Activated CD4-positive, alpha-beta T cell treated with anti-CD3 and anti-CD28 coated beads, Interleukin-2, amount 50 U/mL, for 1 hour (primary cell): ENCODE results near the gene RSPH6A.

Experiments
- DNase-seq: peaks from one replicate; pipeline ENCODE4 v3.0.0-alpha.2; 2020

The RSPH6A gene

GRCh38 chr19:45779231-45780145 lies 35.6 kb downstream of the RSPH6A start:
- DNase-seq = peak; percentile 80

GRCh38 chr19:45778010-45778661 lies 37.0 kb downstream of the RSPH6A start:
- no peak for DNase-seq

- DNase-seq = no peak
Measured at GRCh38 chr19:45777395-45777961, 37.6 kb downstream of the RSPH6A start.

GRCh38 chr19:45774765-45775164 lies 40.3 kb downstream of the RSPH6A start:
- no peak for DNase-seq

GRCh38 chr19:45773384-45773783 lies 41.7 kb downstream of the RSPH6A start:
- no peak for DNase-seq

GRCh38 chr19:45772912-45773311 lies 42.2 kb downstream of the RSPH6A start:
- no peak for DNase-seq

- no peak for DNase-seq
Measured at GRCh38 chr19:45772130-45772840, 42.8 kb downstream of the RSPH6A start.

- no peak for DNase-seq
Measured at GRCh38 chr19:45771311-45771933, 43.7 kb downstream of the RSPH6A start.

GRCh38 chr19:45770192-45771101 lies 44.7 kb downstream of the RSPH6A start:
- DNase-seq = peak; percentile 88

- peak; percentile 53 for DNase-seq
Measured at GRCh38 chr19:45769821-45770191, 45.3 kb downstream of the RSPH6A start.

GRCh38 chr19:45768984-45769782 lies 45.9 kb downstream of the RSPH6A start, which contains the start of gene SIX5:
SIX5 (minus strand) TSS chr19:45769252; CDS start chr19:45768844, 408 bp downstream.
- peak; percentile 93 for DNase-seq

GRCh38 chr19:45768655-45768983 lies 46.5 kb downstream of the RSPH6A start:
- peak; percentile 28 for DNase-seq

GRCh38 chr19:45767881-45768654 lies 47.0 kb downstream of the RSPH6A start:
- DNase-seq = no peak

GRCh38 chr19:45767410-45767880 lies 47.7 kb downstream of the RSPH6A start:
- no peak for DNase-seq

- DNase-seq = no peak
Measured at GRCh38 chr19:45766869-45767346, 48.2 kb downstream of the RSPH6A start.

- no peak for DNase-seq
Measured at GRCh38 chr19:45766296-45766868, 48.7 kb downstream of the RSPH6A start.

- no peak for DNase-seq
Measured at GRCh38 chr19:45765702-45766295, 49.3 kb downstream of the RSPH6A start.

GRCh38 chr19:45764945-45765701 lies 50.0 kb downstream of the RSPH6A start:
- no peak for DNase-seq
